ENCODE data around the gene CIPC. TPM values are rescaled to one million over a fixed set of nuclear protein-coding genes. Genes with fewer than 3 reads are reported as not detected.

Gene CIPC
- total and polyA plus RNA-seq, 9 of the 15 experiments (the other 6 are each of a cell fraction or from before 2014, with no cell fraction given), result 5.0 to 16.9 (median 10.7) TPM

GRCh38 chr14:77097700-77098528 lies at the start of gene CIPC (continued):
- TF ChIP-seq NCOA1 (IDR thresholded peaks at IDR 0.05; ENCODE audit: low read depth) (no peak), COPS2 (conservative IDR thresholded peaks at IDR 0.05) (no peak), TCFL5 (CRISPR knock-in tag; conservative IDR thresholded peaks at IDR 0.05) (no peak), ZNF282 (CRISPR knock-in tag; IDR thresholded peaks at IDR 0.05) (no peak; the same call in 1 of the 2 replicates), CTCF (IDR thresholded peaks at IDR 0.05 in 2 of 3, conservative IDR thresholded peaks at IDR 0.05 in 1 of 3; ENCODE audit: insufficient read depth in 2 of 3, low read depth in 1 of 3, low read length in 3 of 3) (no peak), CBX8 (IDR thresholded peaks at IDR 0.05; ENCODE audit: borderline replicate concordance, extremely low read depth, low read depth, low read length, poor library complexity, severe bottlenecking) (no peak), POLR2H (tag; IDR thresholded peaks at IDR 0.05; ENCODE audit: low read depth) (peak; percentile 61; the same call in 1 of the 2 replicates), AFF1 (IDR thresholded peaks at IDR 0.05; ENCODE audit: low read depth in 1 of 2, partially characterized antibody in 2 of 2) (no peak), ZNF197 (CRISPR knock-in tag; IDR thresholded peaks at IDR 0.05; ENCODE audit: low read depth) (no peak), NCOA4 (IDR thresholded peaks at IDR 0.05; ENCODE audit: partially characterized antibody) (no peak), ZNF655 (CRISPR knock-in tag; IDR thresholded peaks at IDR 0.05) (no peak), EGR1 (conservative IDR thresholded peaks at IDR 0.05) (peak; percentile 93), SP2 (IDR thresholded peaks at IDR 0.05; ENCODE audit: extremely low read depth, low read depth, low read length, poor library complexity, severe bottlenecking) (peak; percentile 99), YBX1 (IDR thresholded peaks at IDR 0.05) (no peak), XRCC4 (IDR thresholded peaks at IDR 0.05; ENCODE audit: extremely low read depth, insufficient read depth, insufficient read length) (no peak), THRAP3 (IDR thresholded peaks at IDR 0.05; ENCODE audit: borderline replicate concordance) (no peak), MYBL2 (IDR thresholded peaks at IDR 0.05; ENCODE audit: low read depth) (no peak), MYBL2 (CRISPR knock-in tag; IDR thresholded peaks at IDR 0.05; ENCODE audit: borderline replicate concordance) (no peak), RAD21 (CRISPR knock-in tag; conservative IDR thresholded peaks at IDR 0.05 in 1 of 2, IDR thresholded peaks at IDR 0.05 in 1 of 2) (no peak)
